Measurements from ENCODE around the gene ARHGEF1.
A peak's percentile ranks its signal among the peaks of the same experiment; 100 is the strongest.

Gene ARHGEF1

GRCh38 chr19:41918653-41919244, 35.8 kb downstream of the ARHGEF1 start:
- peak; percentile 9 for DNase-seq (ENCODE audit: low read depth)

- no peak for DNase-seq (ENCODE audit: low read depth)
Observed at GRCh38 chr19:41919948-41920712, 37.1 kb downstream of the ARHGEF1 start.

DNA sequence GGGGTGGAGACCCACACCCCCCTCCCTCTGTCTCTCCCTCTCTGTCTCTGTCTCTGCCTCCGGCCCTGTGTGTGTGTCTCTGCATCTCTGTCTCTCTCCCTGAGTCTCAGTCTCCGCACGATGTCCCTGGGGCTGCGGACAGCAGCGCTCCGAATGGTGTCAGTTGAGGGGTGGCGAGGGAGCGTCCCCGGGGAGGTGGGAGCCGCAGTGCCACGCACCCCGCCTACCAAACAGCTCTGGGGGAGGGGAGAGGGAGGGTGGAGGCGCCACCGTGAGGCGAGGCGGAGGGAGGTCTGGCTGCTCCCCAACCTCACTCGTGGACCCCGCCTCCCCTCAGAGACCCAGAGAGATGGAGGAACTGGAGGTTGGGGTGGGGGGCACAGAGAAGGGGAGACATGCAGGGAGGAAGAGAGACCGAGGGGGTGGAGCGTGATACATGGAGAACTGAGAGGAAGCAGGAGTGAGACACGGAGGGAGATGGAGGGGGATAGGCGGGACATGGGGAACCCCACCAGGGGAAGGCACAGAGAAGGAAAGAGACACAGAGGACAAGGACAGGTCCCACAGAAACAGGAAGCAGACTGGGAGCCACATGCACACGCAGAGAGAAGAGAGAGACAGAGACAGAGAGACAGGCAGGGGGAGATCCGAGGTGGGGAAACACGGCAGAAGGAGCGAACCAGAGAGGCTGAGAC, 38.0 kb downstream of the ARHGEF1 start:
- DNase-seq (ENCODE audit: low read depth) = no peak

DNA sequence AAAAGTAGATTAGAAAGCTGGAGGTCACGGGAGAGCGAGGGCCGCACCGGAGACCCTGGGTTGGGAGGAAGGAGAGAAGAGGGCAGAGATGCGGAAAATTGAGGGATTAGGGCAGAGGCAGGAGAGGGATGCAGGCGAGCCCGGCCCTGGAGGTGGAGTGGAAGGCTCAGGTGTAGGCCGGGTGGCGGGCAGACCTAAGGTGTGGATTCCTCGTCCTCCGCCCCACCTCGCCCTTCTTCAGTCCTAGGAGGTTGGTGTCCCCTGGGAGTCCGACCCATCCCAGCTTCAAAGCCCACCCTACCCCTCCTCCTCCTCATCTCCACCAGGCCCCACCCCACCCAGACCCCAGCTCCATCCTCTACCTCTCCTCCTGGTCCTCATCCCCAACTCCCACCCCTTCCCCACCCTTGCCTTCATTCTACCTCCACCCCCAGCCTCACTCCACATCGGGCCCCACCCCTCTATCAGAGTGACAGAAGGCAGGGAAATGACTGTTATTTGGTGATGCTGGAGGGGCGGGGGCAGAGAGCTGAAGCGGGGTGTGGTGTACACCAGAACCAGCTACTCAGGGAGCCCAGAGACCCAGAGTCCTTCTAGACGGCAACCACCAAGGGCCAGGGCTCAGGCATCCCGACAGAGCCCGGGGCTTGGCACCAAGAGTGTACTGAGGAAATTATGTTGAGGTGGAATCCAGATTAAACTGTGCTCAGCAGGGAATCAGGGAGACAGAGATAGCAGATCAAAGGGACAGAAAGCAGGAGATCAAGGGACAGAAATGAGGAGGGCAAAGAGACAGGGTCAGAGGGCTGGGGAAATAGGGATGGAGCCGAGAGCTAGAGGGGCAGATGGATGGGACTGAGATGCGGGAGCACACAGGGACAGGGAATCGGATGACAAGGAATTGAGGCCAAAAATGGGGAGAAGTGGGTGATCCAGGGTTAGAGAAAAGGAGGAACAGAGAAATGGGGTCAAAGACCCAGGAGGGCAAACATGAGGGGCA, 38.9 kb downstream of the ARHGEF1 start:
- DNase-seq (ENCODE audit: low read depth) = no peak

- DNase-seq (ENCODE audit: low read depth) = no peak
Observed at GRCh38 chr19:41922585-41922984, 39.6 kb downstream of the ARHGEF1 start.

GRCh38 chr19:41923045-41923788, 40.2 kb downstream of the ARHGEF1 start:
- DNase-seq (ENCODE audit: low read depth) = no peak

DNA sequence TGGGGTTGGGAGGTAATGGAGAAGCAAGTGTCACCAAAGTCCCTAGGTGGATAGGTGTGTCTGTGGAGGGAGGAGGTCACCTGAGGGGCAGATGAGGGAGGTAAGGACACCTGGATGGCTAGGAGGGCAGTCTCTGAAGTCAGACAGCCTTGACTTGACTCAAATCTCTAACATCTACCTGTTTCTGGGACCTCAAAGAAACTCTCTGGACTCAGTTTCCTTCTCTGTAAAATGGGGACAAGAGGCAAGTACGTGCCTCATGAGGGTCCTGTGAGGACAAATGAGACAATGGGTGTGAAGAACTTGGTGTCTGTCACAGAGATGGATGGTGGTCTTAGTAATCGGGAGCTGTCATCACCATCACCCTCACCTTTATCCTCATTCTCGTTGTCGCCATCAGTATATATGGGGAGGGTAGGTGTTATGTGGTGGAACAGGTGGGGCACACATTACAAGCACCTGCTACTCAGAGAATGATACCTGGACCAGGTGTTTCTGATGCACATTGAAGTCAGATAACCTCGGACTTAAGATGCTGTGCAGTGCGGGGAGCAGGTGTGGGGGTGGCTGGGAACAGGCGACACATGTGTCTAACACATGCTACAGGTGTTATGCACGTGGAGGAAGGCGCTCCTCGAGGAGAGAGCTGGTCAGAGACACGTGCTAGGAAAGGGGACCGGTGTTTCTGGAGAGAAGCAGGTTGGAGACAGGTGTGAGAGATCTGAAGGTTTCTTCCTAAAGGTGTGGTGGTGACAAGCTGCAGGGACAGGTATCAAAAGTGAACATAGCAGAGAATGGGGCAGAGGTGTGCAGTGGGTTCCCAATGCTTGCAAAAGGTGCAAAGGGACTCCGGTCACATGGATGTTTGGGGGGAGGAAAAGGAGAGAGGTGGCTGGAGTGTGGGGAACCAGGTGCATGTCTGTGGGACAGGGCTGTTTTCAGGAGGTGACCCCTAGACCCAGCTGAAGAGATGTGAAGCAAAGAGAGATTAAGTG, 41.5 kb downstream of the ARHGEF1 start:
- no peak for DNase-seq (ENCODE audit: low read depth)

GRCh38 chr19:41925208-41926003, 42.4 kb downstream of the ARHGEF1 start:
- DNase-seq (ENCODE audit: low read depth) = no peak

GRCh38 chr19:41926028-41926762, 43.2 kb downstream of the ARHGEF1 start:
- no peak for DNase-seq (ENCODE audit: low read depth)

DNA sequence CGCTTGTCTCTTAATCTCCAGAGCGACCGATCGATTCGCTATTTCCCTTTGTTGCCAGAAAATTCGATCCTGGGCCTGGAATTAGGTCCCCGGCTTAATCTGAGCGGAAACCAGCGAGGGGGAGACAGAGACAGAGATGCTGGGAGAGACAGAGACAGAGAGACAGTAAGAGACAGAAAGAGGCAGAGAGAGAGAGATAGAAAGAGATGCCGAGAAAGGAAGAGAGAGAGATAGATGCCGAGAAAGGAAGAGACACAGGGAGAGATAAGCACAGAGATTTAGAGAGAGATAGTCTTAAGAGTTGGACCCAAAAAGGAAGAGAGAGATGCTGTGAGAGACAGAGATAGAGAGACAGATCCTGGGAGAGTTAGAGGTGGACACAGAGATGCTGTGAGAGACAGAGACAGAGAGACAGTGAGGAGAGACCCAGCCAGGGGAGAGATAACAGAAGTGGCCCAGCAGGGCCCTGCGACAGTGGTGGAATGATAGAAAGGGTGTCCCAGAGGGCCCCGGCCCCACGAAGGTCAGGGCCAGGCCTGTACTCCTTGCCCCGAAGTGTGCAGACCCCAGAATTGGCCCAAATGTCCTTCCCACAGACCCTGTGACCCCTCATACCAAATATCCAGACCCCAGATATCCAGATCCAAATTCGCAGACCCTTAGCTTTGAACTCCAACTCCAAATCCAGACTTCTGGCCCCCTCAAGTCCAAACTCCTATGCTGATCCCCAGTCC, 43.9 kb downstream of the ARHGEF1 start:
- no peak for DNase-seq (ENCODE audit: low read depth)

DNA sequence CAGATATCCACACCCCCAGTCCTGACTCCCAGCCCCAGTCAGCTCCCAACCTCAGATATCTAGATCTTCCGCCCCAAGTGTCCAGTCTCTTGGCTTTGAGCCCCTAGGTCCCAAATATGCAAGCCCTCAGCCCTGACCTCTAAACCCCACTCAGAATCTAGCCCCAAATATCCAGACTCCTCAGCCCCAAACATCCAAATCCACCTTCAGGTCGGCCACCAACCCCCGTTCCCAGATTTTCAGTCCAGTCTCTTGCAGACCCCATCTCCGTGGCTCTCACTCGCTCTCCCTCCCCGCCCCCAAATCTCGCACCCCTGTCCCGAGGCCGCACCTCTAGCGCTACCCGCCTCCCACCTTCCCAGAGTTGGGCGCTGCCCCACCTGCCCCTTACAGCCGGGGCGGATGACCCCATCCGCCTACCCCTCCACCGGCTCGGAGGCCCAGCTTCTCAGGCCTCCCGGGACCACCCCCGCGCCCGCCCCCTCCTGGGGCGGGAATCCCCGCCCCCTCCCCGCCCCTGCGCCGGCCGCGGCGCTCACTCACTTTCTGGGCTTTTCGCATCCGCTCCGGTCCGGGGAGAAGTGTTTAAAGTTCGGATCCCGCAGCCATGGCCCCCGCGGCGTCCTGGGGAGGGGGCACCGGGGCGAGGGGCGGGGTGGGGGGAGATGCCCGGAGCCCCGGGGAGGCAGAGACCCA, 44.7 kb downstream of the ARHGEF1 start:
- no peak for DNase-seq (ENCODE audit: low read depth)

DNA sequence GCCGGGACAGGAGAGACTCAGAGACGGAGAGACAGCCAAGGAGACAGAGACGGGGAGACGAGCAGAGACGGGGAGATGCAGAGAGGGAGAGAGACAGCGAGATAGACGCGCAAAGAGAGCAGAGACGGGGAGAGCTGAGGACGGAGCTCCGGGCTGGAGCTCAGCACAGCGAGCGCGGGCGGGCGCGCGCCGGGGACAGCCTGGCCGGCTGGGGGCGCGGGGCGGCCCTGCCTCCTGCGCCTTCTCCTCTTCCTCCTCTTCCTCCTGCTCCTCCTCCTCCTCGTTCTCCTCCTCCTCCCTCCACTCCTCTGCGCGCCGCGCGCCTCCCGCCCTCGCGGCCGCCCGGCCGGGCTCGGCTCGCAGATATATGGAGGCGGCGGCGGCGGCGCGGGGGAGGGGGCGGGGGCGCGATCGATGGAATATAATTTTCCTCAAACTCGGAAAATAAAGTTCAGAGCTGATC, 45.3 kb downstream of the ARHGEF1 start, which contains the start of gene ERFL:
TSS of gene ERFL (minus strand) at position 229 of the 463 bp plus-strand sequence. CDS start 15,530 bp downstream, outside the sequence.
- no peak for DNase-seq (ENCODE audit: low read depth)

DNA sequence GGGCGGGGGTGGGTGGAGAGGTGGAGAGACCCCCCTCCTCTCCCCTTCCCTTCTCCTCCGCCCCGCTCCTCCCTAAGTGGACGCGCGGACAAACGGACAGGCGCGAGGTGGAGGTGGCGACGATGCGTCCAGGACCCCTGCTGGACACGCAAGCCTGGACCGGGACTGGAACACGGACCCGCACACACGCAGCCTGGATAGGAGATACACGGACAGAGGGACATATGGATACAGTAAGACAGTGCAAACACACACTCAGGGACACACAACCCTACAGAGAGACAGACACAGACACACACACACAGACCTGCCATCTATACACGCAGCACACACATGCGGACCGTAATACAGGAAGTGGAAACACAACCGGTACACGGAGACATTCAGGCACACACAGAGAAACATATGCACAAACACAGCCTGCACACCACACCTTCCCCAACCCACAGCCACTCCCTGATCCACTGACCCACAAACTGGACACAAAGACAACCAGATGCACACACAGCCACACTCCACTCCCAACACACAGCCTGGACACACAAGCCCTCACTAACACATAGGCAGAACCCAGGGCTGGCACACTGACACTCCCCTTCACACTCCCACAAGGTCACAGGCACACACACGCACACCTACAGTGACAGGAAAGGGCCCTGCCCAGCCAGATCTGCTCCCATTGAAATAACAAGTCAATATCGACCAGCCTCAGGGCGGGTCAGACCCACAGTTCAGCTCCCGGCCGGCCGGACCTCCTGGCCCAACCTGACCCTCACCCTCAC, 46.0 kb downstream of the ARHGEF1 start:
- DNase-seq (ENCODE audit: low read depth) = no peak

- no peak for DNase-seq (ENCODE audit: low read depth)
Observed at GRCh38 chr19:41929536-41930071, 46.6 kb downstream of the ARHGEF1 start.

DNA sequence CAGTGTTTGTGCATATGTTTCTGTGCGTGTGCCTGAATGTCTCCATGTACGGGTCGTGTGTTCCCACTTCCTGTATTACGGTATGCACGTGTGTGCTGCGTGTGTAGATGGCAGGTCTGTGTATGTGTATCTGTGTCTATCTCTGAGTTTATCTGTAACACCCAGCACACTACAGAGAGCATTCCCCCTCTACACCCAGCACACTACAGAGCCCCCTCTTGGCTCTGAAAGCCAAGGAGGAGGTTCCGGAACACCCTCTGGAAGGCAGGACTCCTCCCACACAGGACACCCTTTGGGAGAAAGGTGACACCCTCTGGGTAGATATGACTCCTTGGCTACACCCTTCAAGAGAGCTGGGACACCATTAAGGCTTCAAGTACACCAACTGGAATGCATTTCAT, 47.3 kb downstream of the ARHGEF1 start:
- no peak for DNase-seq (ENCODE audit: low read depth)

All from non-pigmented ciliary epithelial cell (primary cell).